BLaER1 treated with 17β-estradiol and CSF1 and Interleukin-3, amounts not matched to agents 10 nM and 100 nM (cell line): ENCODE measurements around the gene ZPBP2.
"Not testable (repeated sequence)": the region's sequence is repeated elsewhere in the genome, so short reads cannot be mapped to it uniquely, and the experiment has no call there.

Source experiments
- H3K27ac ChIP-seq, 11 experiments: shearing (Covaris generic); formaldehyde crosslinking; 2 replicates each; pipeline ENCODE4 v1.8.1; 2022
- H3K27me3 ChIP-seq, 11 experiments: shearing (Covaris generic); formaldehyde crosslinking; 2 replicates each; pipeline ENCODE4 v1.8.1; 2022
- H3K36me3 ChIP-seq, 11 experiments: shearing (Covaris generic); formaldehyde crosslinking; 2 replicates each; pipeline ENCODE4 v1.8.1; 2022
- H3K4me1 ChIP-seq, 10 experiments: shearing (Covaris generic); formaldehyde crosslinking; 2 replicates each; pipeline ENCODE4 v1.8.1; 2022
- H3K4me2 ChIP-seq, 11 experiments: shearing (Covaris generic); formaldehyde crosslinking; 2 replicates each; pipeline ENCODE4 v1.8.1; 2022
- H3K4me3 ChIP-seq, 10 experiments: shearing (Covaris generic); formaldehyde crosslinking; 2 replicates each; pipeline ENCODE4 v1.8.1; 2022
- H3K9ac ChIP-seq, 11 experiments: shearing (Covaris generic); formaldehyde crosslinking; 2 replicates each; pipeline ENCODE4 v1.8.1; 2022
- H3K9me3 ChIP-seq, 11 experiments: shearing (Covaris generic); formaldehyde crosslinking; replicated peaks in 1 of 11; 2 replicates each; pipeline ENCODE4 v1.8.1; 2022
- H4K20me1 ChIP-seq, 11 experiments: shearing (Covaris generic); formaldehyde crosslinking; 2 replicates each; pipeline ENCODE4 v1.8.1; 2022
- Cebpa-rat ChIP-seq, 11 experiments: shearing (Covaris generic); IDR thresholded peaks; 2 replicates each; pipeline ENCODE4 v1.8.1; 2022

Gene ZPBP2

GRCh38 chr17:39866013-39866730, 1.8 kb upstream of the ZPBP2 start:
- H3K4me1 ChIP-seq = peaks cover 29 to 34% (median 30%) of the 10 kb centered on the region in 10 experiments
- H3K27ac ChIP-seq = peak overlapping the region in 2 of 11 experiments; percentile 11 to 32; a peak in 4 of 22 replicates
- H3K27me3 ChIP-seq = peaks cover 36 to 53% (median 45%) of the 10 kb centered on the region in 11 experiments
- H4K20me1 ChIP-seq = peaks cover 0 to 10% (median 0%) of the 10 kb centered on the region in 11 experiments; a peak in 1 of 22 replicates
- H3K4me2 ChIP-seq = peak overlapping the region; percentile 69 to 90 (median 86)
- no peak for TF ChIP-seq Cebpa-rat (IDR thresholded peaks at IDR 0.05)
- H3K36me3 ChIP-seq = no peaks in the 10 kb centered on the region
- no peak overlapping the region for H3K4me3 ChIP-seq
- no peak overlapping the region for H3K9ac ChIP-seq
- peaks cover 10 to 22% (median 17%) of the 10 kb centered on the region in 11 experiments for H3K9me3 ChIP-seq

DNA sequence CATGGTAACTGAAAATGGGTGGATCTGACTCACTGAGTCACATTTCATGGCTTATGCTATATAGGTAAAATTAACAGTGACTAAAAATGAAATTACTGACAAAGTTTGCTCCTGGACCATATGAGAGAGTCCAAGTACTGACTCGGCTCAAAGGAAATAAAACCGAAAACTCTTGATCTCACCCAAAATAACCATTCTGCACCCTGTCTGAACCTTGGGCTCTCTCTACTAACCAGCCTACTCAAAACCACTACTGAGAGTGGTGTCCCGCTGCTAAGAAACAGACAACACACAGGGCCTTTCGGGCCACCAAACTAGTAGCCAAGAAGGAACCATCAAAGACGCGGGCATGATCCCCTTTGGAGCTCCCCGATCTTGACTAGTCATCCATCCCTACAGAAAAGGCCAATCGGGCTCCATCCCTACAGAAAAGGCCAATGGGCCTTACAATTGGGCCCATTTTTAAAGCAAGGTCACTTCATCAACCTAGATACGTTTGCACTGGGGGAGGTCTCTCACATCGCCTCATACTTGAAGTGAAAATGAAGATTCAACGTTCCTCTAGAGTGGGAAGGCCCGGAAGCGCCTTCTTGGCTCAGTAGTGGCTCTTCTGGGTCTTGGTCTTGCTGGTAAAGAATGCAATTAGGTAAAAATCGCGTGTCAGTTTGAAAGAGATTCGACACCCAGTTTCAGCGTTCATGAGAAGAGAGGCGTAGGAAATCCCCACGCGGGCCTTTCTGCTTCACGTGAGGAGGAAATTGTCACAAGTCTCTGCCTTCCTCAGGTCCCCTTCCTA, 720 bp upstream of the ZPBP2 start:
- H3K4me1 ChIP-seq = peaks cover 29 to 34% (median 30%) of the 10 kb centered on the region in 10 experiments
- H4K20me1 ChIP-seq = peaks cover 0 to 10% (median 0%) of the 10 kb centered on the region in 11 experiments; a peak in 1 of 22 replicates
- no peak for TF ChIP-seq Cebpa-rat (IDR thresholded peaks at IDR 0.05)
- peaks cover 10 to 22% (median 17%) of the 10 kb centered on the region in 11 experiments for H3K9me3 ChIP-seq
- no peak overlapping the region for H3K4me3 ChIP-seq
- H3K36me3 ChIP-seq = no peaks in the 10 kb centered on the region
- no peak overlapping the region for H3K27ac ChIP-seq
- no peak overlapping the region for H3K9ac ChIP-seq
- H3K27me3 ChIP-seq = peaks cover 25 to 42% (median 34%) of the 10 kb centered on the region in 11 experiments
- no peak overlapping the region for H3K4me2 ChIP-seq

- Histone ChIP-seq H3K9ac (no peak overlapping the region), H3K36me3 (no peaks in the 10 kb centered on the region), H3K4me1 (peaks cover 27 to 29% (median 28%) of the 10 kb centered on the region in 10 experiments), H3K9me3 (peaks cover 10 to 22% (median 17%) of the 10 kb centered on the region in 11 experiments), H3K4me2 (no peak overlapping the region), H4K20me1 (peaks cover 0 to 10% (median 0%) of the 10 kb centered on the region in 11 experiments; a peak in 1 of 22 replicates), H3K27ac (no peak overlapping the region), H3K4me3 (no peak overlapping the region), H3K27me3 (peaks cover 12 to 30% (median 21%) of the 10 kb centered on the region in 11 experiments)
- TF ChIP-seq Cebpa-rat (IDR thresholded peaks at IDR 0.05) = no peak
Observed at GRCh38 chr17:39868554-39868942, 546 bp downstream of the ZPBP2 start.

GRCh38 chr17:39870776-39871175, 2.8 kb downstream of the ZPBP2 start:
- H4K20me1 ChIP-seq = no peaks in the 10 kb centered on the region
- H3K27me3 ChIP-seq = peaks cover 0 to 10% (median 0%) of the 10 kb centered on the region in 11 experiments; a peak in 9 of 22 replicates
- H3K27ac ChIP-seq = no peak overlapping the region
- H3K4me1 ChIP-seq = peaks cover 5 to 7% (median 6%) of the 10 kb centered on the region in 10 experiments
- H3K9me3 ChIP-seq = peaks cover 10 to 22% (median 17%) of the 10 kb centered on the region in 11 experiments
- H3K4me2 ChIP-seq = no peak overlapping the region
- H3K4me3 ChIP-seq = no peak overlapping the region
- H3K36me3 ChIP-seq = no peaks in the 10 kb centered on the region
- H3K9ac ChIP-seq = no peak overlapping the region
- TF ChIP-seq Cebpa-rat (IDR thresholded peaks at IDR 0.05) = no peak

GRCh38 chr17:39871801-39872200, 3.8 kb downstream of the ZPBP2 start:
- H3K4me1 ChIP-seq = no peaks in the 10 kb centered on the region
- H3K9ac ChIP-seq = no peak overlapping the region
- H3K27me3 ChIP-seq = peaks cover 0 to 2% (median 0%) of the 10 kb centered on the region in 11 experiments; a peak in 1 of 22 replicates
- no peaks in the 10 kb centered on the region for H4K20me1 ChIP-seq
- no peak overlapping the region for H3K27ac ChIP-seq
- no peaks in the 10 kb centered on the region for H3K36me3 ChIP-seq
- no peak for TF ChIP-seq Cebpa-rat (IDR thresholded peaks at IDR 0.05)
- peaks cover 10 to 21% (median 17%) of the 10 kb centered on the region in 11 experiments for H3K9me3 ChIP-seq
- H3K4me3 ChIP-seq = no peak overlapping the region
- H3K4me2 ChIP-seq = no peak overlapping the region

DNA sequence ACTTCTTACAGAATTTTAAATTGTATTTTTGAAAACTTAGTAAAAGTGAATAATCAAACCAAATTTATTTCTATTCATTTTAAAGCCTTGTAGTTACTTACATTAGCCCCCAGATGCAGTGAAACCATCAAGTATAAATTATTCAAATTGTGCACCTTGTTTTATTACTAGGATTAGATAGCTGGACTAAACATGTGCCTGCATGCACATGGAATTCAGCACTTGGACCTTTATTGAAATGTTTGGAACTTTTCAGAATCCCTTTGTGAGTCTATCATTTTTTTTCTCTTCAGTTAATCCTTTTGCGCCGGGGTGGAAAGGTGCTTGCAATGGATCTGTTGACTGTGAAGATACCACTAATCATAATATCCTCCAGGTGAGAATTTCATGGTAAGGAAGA, 4.7 kb downstream of the ZPBP2 start:
- TF ChIP-seq Cebpa-rat (IDR thresholded peaks at IDR 0.05) = no peak
- Histone ChIP-seq H3K4me3 (no peak overlapping the region), H3K4me2 (no peak overlapping the region), H3K9ac (no peak overlapping the region), H3K27ac (no peak overlapping the region), H3K4me1 (no peaks in the 10 kb centered on the region), H3K9me3 (peaks cover 7 to 12% (median 10%) of the 10 kb centered on the region in 11 experiments), H4K20me1 (no peaks in the 10 kb centered on the region), H3K36me3 (no peaks in the 10 kb centered on the region), H3K27me3 (no peaks in the 10 kb centered on the region)

DNA sequence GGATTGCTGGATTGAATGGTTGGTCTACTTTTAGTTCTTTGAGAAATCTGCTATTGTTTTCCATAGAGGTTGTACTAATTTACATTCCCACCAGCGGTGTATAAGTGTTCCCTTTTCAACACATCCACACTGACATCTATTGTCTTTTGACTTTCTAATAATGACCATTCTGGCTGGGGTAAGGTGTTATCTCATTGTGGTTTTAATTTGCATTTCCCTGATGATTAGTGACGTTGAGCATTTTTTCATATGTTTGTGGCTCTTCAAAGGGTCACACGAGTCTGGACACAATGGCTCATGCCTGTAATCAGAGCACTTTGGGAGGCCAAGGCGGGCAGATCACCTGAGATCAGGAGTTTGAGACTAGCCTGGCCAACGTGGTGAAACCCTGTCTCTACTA, 18.1 kb downstream of the ZPBP2 start:
- peaks cover 8 to 11% (median 9%) of the 10 kb centered on the region in 10 experiments; a peak in 17 of 20 replicates for H3K4me1 ChIP-seq
- not testable (repeated sequence) for H3K27ac ChIP-seq, H3K27me3 ChIP-seq, H3K36me3 ChIP-seq, H3K9me3 ChIP-seq, H3K4me3 ChIP-seq, H4K20me1 ChIP-seq, H3K4me2 ChIP-seq, H3K9ac ChIP-seq

GRCh38 chr17:39887078-39887477, 19.1 kb downstream of the ZPBP2 start:
- no peaks in the 10 kb centered on the region for H4K20me1 ChIP-seq
- no peak overlapping the region for H3K4me2 ChIP-seq
- no peak for TF ChIP-seq Cebpa-rat (IDR thresholded peaks at IDR 0.05)
- H3K9ac ChIP-seq = no peak overlapping the region
- H3K4me1 ChIP-seq = peaks cover 8 to 18% (median 11%) of the 10 kb centered on the region in 10 experiments; a peak in 17 of 20 replicates
- no peak overlapping the region for H3K27ac ChIP-seq
- no peaks in the 10 kb centered on the region for H3K27me3 ChIP-seq
- H3K36me3 ChIP-seq = no peaks in the 10 kb centered on the region
- H3K4me3 ChIP-seq = no peak overlapping the region
- H3K9me3 ChIP-seq = no peaks in the 10 kb centered on the region

- peaks cover 8 to 19% (median 11%) of the 10 kb centered on the region in 10 experiments; a peak in 18 of 20 replicates for H3K4me1 ChIP-seq
- H3K27me3 ChIP-seq = no peaks in the 10 kb centered on the region
- H3K4me3 ChIP-seq = no peak overlapping the region
- H3K27ac ChIP-seq = no peak overlapping the region
- H3K9me3 ChIP-seq = no peaks in the 10 kb centered on the region
- H4K20me1 ChIP-seq = no peaks in the 10 kb centered on the region
- H3K9ac ChIP-seq = no peak overlapping the region
- no peak overlapping the region for H3K4me2 ChIP-seq
- no peaks in the 10 kb centered on the region for H3K36me3 ChIP-seq
- TF ChIP-seq Cebpa-rat (IDR thresholded peaks at IDR 0.05) = no peak
Observed at GRCh38 chr17:39889200-39889599, 21.2 kb downstream of the ZPBP2 start.
